WTC11 (cell line): ENCODE results near the gene TPD52L3.

ENCODE experiments used
- MAX ChIP-seq: sonication (generic); formaldehyde crosslinking; IDR thresholded peaks from 2 replicates; pipeline ENCODE4 v1.8.0; 2022; ENCODE audit warnings: mild to moderate bottlenecking, missing genetic modification reagents
- ZNF423 ChIP-seq: fragments of 250-450 bp; sonication (Bioruptor Pico); IDR thresholded peaks from 2 replicates; pipeline ENCODE4 v2.1.2; 2022; ENCODE audit warnings: mild to moderate bottlenecking, moderate library complexity
- TF ChIP-seq, protein P1 (sequence below): fragments of 200-600 bp; IDR thresholded peaks from 2 replicates; pipeline ENCODE4 v1.8.0; 2022; ENCODE audit warnings: antibody characterized with exemption

GRCh38 chr9:6334305-6334704 lies 6.1 kb downstream of the TPD52L3 start:
- TF ChIP-seq MAX (CRISPR knock-in tag) (no peak), ZNF423 (CRISPR knock-in tag) (no peak)
- TF ChIP-seq, protein P1, sequence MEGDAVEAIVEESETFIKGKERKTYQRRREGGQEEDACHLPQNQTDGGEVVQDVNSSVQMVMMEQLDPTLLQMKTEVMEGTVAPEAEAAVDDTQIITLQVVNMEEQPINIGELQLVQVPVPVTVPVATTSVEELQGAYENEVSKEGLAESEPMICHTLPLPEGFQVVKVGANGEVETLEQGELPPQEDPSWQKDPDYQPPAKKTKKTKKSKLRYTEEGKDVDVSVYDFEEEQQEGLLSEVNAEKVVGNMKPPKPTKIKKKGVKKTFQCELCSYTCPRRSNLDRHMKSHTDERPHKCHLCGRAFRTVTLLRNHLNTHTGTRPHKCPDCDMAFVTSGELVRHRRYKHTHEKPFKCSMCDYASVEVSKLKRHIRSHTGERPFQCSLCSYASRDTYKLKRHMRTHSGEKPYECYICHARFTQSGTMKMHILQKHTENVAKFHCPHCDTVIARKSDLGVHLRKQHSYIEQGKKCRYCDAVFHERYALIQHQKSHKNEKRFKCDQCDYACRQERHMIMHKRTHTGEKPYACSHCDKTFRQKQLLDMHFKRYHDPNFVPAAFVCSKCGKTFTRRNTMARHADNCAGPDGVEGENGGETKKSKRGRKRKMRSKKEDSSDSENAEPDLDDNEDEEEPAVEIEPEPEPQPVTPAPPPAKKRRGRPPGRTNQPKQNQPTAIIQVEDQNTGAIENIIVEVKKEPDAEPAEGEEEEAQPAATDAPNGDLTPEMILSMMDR = no peak
